ENCODE results near the gene KDM7A.

DNA sequence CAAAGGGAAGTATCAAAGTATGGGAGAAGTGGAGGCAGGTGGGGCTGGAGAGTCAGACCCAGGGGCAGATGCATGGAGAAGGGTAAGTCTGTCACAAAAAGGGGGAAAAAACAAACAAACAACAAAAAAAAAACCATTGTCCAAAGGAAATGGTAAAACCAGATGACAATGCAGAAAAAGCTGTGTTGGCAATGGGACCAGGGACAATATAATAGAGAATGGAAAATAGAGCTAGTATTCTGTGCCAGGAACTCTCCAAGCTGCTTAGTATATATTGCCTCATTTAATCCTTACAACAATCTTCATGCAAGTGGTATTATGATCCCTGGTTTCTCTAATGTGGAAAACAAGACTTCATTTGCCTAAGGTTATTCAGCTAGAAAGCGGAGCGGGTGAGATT lies 13.1 kb upstream of the KDM7A start:
- TF ChIP-seq CTCF (conservative IDR thresholded peaks at IDR 0.05; ENCODE audit: low read length) (no peak), EZH2phosphoT487 (IDR thresholded peaks at IDR 0.05; ENCODE audit: borderline replicate concordance, low read depth, low read length) (no peak)

Measured in OCI-LY7 (cell line).